ENCODE results near the gene OR51B2.
"Not testable (repeated sequence)": the region's sequence is repeated elsewhere in the genome, so short reads cannot be mapped to it uniquely, and the experiment has no call there.

OR51B2 gene

GRCh38 chr11:5310423-5310822 lies 13.7 kb downstream of the OR51B2 start:
- DNase-seq = no peak

DNA sequence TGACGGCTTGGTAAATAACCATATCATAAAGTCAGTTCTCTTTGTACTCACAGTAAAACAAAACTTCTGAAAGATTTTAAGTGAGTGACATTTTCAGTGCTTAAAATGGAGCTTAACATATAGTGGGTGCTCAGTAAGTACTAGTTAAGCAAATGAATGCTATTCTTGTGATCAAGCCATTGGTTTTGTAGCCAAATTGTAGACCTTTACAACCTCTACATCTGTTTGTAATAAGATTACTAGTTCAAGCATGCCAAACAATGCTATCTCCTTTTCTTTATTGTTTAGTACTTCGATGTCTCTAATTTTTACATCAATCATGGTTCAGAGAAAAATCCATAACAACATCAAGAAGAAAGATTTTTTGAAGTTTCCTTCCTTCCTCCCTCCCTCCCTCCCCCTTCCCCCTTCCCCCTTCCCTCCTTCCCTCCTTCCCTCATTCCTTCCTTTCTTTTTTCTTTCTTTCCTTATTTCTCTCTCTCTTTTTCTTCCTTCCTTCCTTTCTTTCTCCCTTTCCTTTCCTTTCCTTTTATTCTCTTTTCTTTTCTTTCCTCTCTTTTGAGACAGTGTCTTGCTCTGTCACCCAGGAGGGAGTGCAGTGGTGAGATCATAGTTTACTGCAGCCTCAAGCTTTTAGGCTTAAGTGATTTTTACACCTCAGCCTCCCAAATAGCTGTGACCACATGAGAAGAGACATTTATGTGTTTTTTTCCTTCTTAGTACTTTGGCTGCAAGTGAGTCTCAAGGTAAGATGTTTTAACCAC lies 16.7 kb downstream of the OR51B2 start:
- no peak for DNase-seq

GRCh38 chr11:5304046-5304445 lies 20.1 kb downstream of the OR51B2 start:
- peak; percentile 52 for DNase-seq

GRCh38 chr11:5303626-5304025 lies 20.5 kb downstream of the OR51B2 start:
- no peak for DNase-seq

GRCh38 chr11:5301846-5302245 lies 22.3 kb downstream of the OR51B2 start, which contains the start of gene OR51B4:
Gene OR51B4 (minus strand): TSS chr11:5301946. CDS start chr11:5301946, 0 bp downstream.
- DNase-seq = no peak

DNA sequence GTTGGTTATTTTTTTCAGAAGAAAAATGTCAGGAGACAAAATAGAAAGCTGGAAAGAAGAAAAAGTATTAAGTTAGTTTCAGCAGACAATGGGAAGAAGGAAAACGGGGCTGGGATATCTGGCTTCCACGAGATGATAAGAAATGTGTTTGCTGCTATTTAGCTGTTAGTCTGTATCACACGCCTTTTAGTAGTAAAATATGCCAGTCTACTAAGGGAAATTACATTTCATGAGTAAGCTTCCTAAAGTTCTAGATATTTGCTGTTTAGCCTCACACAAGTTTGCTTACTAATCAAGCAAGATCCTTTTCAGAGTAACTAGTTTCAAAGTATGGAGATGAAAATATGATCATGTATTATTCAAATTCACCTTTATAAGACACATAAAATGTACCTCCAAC lies 23.8 kb downstream of the OR51B2 start:
- DNase-seq = no peak

DNA sequence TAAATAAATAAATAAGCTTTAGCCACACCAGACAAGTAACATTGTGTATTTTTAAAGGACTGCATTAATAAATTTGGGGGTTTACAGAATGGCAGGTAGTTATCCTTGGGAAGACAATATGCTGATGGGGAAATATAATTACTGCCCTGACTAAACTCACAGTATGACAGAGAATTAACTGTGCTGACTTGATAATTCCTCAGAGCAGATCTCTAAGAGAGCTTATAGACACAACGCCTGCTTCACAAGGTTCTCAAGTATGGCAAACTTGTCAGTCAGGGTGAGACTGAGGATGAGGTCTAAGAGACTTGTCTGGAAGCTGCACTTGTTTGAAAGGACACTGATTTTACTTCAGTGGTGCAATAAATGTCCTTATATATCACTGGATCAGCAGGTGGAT lies 25.6 kb downstream of the OR51B2 start:
- no peak for DNase-seq

- no peak for DNase-seq
Measured at GRCh38 chr11:5297721-5298323, 26.3 kb downstream of the OR51B2 start.

DNA sequence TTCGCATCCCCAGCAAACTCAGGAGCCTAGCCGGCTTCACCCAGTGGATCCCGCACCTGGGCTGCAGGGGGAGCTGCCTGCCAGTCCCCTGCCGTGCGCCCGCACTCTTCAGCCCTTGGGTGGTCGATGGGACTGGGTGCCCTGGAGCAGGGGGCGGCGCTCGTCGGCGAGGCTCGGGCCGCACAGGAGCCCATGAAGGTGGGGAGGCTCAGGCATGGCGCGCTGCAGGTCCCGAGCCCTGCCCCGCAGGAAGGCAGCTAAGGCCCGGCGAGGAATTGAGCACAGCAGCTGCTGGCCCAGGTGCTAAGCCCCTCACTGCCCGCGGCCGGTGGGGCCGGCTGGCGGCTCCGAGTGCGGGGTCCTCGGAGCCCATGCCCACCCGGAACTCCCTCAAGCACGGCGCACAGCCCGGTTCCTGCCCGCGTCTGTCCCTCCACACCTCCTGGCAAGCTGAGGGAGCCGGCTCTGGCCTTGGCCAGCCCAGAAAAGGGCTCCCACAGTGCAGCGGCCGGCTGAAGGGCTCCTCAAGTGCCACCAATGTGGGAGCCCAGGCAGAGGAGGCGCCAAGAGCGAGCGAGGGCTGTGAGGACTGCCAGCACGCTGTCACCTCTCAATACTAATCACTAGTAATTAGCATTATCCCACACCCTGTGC lies 29.6 kb downstream of the OR51B2 start:
- not testable (repeated sequence) for DNase-seq

DNA sequence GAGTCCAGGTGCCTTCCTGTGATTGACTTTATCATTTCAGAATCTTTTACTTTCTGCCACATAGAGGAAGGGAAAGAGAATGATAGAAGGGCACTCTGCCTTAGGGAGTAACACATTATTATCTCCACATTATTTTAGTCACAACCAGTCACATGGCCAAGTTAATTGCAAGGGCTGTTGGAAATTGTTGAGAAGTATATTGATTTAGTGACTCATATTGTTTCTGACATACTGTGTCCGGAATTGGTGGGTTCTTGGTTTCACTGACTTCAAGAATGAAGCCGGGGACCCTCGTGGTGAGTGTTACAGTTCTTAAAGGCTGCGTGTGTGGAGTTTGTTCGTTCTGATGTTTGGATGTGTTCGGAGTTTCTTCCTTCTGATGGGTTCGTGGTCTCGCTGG lies 31.1 kb downstream of the OR51B2 start:
- DNase-seq = peak; percentile 26

GRCh38 chr11:5291207-5291838 lies 32.8 kb downstream of the OR51B2 start:
- DNase-seq = peak; percentile 11

GRCh38 chr11:5290106-5290505 lies 34.0 kb downstream of the OR51B2 start:
- no peak for DNase-seq

DNA sequence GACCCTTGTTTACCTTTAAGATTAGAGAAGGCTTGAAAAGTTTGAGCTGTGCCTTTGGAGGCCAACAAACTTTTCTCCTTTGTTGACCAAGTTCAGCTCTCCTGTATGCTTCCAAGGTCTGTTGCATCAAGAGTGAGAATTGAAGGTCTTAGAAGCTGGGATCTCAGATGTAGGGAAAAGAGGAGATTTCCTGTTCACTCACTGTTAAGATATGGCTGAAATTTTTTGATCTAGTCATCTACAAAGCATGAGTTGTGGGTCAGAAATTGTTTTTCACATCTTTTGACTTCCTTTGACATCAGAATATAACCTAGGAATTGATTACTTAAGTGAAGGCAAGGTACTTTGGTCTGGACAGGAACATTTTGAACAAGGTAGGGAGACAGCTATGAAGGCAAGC lies 34.4 kb downstream of the OR51B2 start:
- DNase-seq = peak; percentile 49

GRCh38 chr11:5288906-5289550 lies 35.1 kb downstream of the OR51B2 start:
- DNase-seq = peak; percentile 62

DNA sequence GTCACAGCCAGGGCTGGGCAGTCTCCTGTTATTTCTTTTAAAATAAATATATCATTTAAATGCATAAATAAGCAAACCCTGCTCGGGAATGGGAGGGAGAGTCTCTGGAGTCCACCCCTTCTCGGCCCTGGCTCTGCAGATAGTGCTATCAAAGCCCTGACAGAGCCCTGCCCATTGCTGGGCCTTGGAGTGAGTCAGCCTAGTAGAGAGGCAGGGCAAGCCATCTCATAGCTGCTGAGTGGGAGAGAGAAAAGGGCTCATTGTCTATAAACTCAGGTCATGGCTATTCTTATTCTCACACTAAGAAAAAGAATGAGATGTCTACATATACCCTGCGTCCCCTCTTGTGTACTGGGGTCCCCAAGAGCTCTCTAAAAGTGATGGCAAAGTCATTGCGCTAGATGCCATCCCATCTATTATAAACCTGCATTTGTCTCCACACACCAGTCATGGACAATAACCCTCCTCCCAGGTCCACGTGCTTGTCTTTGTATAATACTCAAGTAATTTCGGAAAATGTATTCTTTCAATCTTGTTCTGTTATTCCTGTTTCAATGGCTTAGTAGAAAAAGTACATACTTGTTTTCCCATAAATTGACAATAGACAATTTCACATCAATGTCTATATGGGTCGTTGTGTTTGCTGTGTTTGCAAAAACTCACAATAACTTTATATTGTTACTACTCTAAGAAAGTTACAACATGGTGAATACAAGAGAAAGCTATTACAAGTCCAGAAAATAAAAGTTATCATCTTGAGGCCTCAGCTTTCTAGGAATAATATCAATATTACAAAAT lies 35.8 kb downstream of the OR51B2 start:
- peak; percentile 33 for DNase-seq

DNA sequence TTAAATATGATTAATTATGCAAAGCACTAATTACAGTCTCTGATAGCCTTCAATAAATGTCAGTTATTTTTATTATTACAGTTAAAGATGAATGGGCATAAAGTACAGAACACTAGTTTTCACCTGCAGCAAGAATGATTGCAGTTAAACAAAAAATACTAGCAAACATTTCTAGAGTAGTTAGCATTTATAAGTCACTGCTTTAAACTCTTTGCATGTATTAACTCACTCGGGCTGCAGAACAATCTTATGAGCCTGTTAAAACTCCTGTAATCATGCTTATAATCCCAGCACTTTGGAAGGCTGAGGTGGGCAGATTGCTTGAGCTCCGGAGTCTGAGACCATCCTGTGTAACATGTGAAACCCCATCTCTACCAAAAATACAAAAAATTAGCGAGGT lies 37.2 kb downstream of the OR51B2 start:
- DNase-seq = no peak

DNA sequence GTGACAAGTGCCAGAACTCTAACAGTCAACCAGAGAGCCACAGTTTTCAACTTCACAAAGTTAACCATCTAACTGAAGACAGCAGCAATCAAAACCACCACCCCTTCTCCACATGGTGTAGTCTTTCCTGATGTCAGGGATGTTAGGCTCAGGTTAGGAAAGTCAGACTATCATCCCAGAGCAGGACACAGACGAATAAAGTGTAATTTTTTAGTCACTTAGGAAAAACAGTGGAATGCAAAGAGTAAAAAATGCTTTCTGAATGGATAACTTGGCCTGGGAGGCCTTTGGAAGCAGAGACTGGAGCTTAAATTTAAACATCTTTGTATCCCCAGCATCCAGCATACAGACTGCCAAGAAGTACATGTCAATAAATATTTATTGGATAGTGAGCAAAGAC lies 37.7 kb downstream of the OR51B2 start:
- no peak for DNase-seq

DNA sequence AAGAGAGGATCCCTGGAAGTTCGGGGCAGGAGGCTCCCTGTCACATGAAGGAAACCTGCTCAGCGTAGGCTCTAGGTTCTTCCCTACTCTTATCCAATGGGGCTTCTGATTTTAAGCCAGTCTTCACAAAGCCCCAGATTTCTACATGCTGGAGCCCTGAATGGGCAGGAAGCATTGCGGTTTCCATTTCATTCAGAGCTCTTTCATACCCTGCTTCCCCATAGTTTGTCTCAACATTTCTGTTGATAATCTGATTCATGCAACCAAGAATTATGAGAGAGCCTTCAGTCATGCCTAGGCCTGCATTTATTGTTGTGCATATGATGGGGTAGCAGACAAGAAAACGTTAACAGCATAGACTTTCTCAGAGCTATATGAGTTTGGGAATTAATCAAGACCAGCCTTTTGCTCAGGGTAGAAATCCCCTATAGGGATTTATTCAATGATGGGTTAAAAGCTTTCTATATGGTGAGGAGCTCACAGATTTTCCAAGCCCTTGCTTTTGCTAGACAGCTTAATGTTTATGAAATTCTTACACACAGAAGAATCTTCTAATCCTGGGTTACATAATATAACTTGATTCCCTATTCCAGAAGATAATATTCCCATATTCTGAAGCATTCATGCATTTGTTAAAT lies 38.3 kb downstream of the OR51B2 start:
- no peak for DNase-seq

DNA sequence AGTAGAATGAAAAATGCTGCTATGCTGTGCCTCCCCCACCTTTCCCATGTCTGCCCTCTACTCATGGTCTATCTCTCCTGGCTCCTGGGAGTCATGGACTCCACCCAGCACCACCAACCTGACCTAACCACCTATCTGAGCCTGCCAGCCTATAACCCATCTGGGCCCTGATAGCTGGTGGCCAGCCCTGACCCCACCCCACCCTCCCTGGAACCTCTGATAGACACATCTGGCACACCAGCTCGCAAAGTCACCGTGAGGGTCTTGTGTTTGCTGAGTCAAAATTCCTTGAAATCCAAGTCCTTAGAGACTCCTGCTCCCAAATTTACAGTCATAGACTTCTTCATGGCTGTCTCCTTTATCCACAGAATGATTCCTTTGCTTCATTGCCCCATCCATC lies 39.5 kb downstream of the OR51B2 start:
- no peak for DNase-seq

GRCh38 chr11:5283882-5284281 lies 40.2 kb downstream of the OR51B2 start:
- DNase-seq = no peak

GRCh38 chr11:5283086-5283485 lies 41.0 kb downstream of the OR51B2 start:
- no peak for DNase-seq

Data from fibroblast of skin of back (primary cell).